Measurements from ENCODE around the gene SYCP1.

DNA sequence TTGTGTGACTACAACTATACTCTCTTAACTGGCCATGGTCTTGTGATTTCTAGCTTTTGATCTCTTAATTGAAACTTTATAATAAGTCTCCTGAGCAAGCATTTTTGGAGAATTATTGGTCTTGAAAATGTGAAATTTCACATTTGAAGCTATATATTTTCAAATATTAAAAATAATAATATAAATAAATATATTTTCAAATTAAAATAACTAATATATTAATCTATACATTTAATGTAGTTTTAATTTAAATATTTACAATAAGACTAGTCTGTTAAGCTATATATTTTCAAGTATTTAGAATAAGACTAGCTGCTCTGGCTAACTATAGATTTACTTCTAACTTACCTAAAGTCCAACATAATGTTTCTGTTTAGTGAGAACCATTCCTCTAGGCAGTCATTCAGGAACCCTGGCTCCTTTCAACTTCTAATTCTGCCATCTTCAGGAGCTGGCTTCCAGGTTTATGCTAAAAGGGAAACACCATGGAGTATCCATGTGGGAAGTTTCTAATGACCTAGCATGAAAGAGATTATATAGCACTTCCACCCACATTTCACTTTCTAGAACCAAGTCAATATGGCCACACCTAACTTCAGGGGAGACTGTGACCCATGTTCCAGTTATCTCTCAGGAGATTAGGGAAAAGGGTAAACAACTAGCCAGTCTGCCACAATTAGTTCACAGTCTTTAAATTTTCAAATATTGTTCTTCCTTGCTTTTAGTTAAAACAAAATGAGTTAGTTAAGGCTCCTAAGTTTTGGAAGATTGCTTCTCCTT is 143.0 kb downstream of the SYCP1 start:
- TF ChIP-seq, protein P1, sequence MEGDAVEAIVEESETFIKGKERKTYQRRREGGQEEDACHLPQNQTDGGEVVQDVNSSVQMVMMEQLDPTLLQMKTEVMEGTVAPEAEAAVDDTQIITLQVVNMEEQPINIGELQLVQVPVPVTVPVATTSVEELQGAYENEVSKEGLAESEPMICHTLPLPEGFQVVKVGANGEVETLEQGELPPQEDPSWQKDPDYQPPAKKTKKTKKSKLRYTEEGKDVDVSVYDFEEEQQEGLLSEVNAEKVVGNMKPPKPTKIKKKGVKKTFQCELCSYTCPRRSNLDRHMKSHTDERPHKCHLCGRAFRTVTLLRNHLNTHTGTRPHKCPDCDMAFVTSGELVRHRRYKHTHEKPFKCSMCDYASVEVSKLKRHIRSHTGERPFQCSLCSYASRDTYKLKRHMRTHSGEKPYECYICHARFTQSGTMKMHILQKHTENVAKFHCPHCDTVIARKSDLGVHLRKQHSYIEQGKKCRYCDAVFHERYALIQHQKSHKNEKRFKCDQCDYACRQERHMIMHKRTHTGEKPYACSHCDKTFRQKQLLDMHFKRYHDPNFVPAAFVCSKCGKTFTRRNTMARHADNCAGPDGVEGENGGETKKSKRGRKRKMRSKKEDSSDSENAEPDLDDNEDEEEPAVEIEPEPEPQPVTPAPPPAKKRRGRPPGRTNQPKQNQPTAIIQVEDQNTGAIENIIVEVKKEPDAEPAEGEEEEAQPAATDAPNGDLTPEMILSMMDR (IDR thresholded peaks at IDR 0.05; ENCODE audit: poor library complexity) = no peak
- no peak for TF ChIP-seq EZH2 (IDR thresholded peaks at IDR 0.05; ENCODE audit: borderline replicate concordance)
